Raji (cell line): Measurements from ENCODE around the gene FAM53B.

Source experiments
- POLR2A ChIP-seq: IDR thresholded peaks from 2 replicates; pipeline ENCODE4 v1.6.1; 2011; ENCODE audit warnings: low read depth, low read length, control low read depth; ENCODE audit not compliant: insufficient read depth

FAM53B gene

DNA sequence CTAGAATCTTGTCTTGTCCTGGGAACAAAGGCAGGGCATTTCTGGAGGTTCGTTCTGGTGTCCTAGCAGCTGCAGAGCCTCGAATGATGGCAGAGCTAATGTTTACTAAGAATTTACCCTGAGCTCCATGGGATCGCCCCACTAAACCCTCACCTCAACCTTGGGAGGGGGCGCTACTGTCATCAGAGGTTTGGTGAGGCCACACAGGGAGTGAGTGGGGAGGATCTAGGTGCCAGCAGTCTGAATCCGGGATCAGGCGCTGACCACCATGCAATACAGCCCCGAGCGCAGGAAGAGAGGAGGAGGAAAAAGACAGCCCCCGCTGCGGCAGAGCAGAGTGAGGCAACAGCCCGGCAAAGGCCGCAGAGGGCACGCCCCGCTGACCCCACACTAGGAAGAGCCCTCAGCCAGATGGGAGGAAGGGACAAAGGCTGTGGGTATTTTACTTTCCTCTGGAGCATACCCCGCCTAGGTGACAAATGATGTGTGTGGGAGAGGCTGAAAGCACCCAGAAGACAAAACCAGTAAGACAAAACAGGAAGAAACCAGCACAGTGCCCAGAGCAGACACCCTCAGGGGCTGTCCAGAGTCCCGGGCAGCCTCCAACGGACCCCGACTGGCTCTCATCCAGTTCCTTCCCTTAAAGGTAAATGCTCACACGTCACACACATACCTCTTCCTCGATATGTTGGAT is 103.5 kb downstream of the FAM53B start:
- no peak for TF ChIP-seq POLR2A

DNA sequence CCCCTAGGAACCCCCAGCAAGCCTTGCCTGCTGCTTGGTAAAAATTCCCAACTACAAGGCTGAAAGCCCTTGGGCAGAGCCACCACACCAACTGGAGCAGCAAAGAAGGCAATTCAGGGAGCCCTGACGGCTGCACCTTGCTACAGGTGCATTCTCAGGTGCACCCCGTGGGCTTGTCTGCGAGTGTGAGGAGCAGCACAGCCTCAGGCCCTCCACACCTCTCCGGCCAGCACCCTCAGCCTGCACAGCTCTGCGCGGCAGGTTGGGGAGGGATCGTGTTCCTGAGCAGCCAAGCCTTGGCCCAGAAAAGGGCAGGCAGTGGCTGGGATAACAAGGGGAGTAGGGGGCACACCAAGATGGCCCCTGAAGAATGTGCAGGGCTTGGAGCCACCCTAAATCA is 104.1 kb downstream of the FAM53B start:
- no peak for TF ChIP-seq POLR2A

DNA sequence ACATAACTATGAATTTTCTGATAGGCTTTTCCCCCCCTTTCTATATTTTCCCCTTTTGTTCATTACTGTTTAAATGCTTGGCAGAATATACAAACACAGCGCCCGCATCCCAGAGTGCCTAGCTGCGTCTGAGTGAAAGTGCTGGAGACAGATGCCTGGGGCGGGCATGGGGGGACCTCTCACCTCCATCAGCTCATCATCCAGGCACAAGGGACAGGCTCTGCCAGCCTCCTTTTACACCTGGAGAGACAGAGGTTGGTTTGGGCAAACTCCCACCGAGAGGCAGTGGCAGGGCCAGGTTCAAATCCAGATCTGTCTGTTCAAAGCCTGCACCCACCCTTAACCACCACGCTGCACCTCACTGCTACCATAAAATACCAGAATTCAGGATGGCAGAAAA is 104.5 kb downstream of the FAM53B start:
- TF ChIP-seq POLR2A: no peak

DNA sequence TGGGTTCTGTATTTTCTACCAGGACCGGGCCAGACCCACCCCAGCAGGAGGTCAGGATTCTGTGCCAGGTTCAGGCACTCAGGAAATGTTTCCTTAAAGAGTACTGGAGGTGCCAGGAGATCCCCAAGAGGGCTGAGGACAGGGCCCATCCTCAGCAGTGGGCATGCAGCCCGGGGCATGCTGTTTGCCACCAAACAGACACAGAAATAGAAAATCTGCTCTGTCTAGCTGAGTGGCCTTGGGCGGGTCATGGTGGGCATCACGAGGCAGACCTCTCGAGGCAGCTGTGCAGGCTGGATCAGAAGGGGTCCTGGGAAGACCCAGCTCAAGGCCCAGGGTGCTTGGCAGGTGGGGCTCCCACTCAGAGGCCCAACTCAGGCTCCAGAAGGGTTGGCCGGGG is 105.0 kb downstream of the FAM53B start:
- no peak for TF ChIP-seq POLR2A

DNA sequence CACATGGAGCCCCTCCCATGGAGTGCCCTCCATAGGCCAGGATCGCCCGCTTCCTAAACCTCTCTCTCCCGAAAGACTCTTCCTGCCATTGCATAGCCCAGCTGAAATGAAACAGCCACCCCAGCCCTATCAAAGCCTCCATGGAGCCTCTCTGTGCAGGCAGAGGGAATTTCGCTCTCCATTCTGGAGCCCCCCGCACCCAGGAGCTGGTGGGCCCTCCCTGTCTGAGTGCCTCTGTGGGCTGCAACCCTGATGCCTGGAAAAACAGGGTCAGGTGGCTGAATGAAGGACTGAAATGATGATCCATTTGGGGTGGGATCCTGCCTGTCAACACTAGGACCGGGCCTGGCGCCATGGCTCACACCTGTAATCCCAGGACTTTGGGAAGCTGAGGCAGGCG is 106.4 kb downstream of the FAM53B start:
- TF ChIP-seq POLR2A: no peak

DNA sequence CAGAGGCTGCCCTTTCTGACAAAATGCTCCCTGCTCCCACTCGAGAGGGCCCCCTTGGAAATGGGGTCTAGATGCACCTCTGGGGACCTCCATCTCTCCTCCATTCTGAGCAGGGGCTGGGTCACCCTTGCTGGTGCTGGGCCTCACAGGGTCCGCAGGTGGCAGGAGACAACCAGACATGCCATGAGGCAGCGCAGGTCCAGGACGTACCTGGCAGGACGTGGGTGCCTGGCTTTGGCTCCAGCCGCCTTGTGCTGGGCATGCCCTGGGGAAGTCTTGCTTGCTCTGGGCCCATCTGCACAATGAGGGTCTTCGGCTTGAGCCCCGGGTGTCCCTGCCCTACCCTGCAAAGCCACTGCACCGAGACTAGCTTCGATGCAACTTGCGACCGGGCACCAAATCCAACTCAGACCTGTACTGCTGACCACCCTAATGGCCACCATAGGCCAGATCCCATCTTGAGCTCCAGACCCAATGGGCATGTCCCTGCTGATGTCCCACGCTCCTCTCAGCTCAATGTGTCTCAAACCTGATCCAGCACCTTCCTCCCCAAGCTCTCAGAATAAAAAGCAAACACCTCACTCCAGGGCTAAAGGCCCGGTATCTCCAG is 107.0 kb downstream of the FAM53B start:
- TF ChIP-seq POLR2A: no peak

DNA sequence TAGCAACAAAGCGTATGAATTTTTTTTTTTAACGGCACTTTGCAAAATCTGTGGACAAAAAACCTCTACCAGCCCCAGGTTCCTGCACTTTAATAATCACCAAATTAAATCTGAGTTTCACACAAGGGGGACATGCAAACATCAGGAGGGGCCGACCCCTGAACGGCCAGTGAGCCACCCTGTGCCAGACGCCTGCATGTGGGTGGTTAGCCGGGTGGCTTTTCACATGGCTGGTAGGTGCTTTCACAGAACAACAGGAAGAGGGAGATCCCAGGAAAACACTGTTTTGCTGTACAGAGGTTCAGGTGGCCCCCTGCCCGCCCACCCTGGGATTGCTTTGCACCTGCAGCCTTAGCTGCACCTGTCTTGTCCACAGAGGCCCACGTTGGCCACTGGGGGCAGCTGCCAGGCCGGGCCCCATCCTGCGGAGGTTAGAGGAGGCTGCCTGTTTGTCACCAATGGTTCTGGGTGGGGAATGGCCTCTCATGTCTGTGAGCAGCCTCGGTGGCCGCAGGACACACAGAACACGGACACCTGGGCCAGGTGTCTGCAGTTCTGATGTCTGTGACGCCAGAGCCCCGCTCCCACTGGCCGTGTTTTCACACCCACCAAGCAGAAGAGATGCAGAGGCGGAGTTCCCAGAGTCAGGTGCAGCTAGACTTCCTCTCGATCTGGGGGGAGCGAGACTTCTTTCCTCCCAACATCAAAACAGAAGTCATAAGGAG is 107.7 kb downstream of the FAM53B start:
- no peak for TF ChIP-seq POLR2A

DNA sequence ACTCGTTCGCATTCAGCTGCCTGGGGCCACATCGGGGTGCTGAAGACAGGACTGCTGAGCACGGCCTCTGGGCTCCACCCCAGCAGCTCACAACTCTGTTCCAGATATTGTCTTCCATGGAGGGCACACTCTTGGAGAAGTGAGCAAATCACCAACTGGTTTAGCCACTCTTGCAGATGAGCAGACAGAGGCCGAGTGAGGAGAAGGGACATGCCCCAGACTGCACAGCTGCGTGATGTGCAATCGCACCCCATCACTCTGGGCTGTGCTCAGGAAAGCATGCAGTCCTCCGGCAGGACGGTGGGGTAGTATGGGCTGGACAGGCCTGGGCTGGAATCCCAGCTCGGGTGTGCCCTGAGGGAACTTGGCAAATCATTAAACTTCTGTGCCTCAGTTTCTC is 111.6 kb downstream of the FAM53B start:
- no peak for TF ChIP-seq POLR2A

DNA sequence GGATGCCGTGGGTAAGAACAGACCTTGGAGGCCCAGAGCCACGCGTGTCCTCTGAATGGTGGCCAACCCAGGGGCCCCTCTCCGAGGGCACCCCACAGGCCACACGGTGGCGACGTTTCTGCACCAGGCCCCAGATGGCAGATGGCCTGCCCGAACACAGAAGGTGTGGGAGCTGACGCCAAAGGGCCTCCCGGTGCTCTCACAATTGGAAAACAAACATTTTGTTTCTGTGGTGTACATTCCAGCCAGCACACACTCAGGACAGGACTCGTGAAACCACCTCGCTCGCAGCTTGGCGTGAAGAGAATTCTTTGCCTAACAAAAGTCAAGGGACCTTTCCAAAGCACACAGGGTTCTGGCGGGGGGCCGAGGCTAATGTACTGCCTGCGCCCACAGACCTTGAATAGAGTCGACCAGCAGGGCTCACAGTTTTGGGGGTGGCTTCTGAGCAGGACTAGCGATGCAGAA is 112.1 kb downstream of the FAM53B start:
- no peak for TF ChIP-seq POLR2A

DNA sequence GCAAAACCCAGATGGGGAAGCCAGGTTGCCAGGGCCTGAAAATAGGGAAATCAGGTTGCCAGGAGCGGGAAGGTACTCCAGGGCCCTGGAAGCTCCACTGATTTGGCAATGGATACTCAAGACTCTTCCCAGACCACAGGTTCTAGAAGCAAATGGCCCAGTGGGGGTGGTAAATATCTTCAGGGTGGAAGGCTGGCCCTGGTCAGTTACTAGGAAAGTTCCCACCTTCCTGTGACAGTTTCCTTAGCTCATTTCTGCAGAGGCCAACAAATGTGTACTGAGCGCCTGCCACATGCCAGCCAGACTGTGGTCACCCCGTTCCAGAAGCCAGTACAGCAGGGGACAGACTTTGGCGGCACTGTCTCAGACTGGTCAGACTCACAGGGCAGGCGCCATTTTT is 113.6 kb downstream of the FAM53B start:
- TF ChIP-seq POLR2A: no peak

DNA sequence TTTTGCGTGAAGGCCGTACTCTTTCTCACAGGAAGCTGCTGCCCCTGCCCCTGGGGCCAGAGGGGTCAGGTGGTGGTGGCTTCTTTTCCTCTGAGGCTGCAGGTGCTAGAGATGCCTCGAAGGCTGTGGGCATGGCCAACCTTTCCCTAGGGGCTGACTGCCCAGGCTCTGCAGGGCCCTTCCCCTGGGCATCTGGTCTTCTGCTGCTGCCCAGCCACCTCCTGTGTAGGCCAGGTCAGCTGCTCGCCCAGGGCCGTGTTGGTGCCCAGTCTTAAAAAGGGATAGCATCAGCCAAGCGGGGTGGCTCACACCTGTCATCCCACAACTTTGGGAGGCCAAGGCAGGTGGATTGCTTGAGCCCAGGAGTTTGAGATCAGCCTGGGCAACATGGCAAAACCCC is 114.3 kb downstream of the FAM53B start:
- no peak for TF ChIP-seq POLR2A

DNA sequence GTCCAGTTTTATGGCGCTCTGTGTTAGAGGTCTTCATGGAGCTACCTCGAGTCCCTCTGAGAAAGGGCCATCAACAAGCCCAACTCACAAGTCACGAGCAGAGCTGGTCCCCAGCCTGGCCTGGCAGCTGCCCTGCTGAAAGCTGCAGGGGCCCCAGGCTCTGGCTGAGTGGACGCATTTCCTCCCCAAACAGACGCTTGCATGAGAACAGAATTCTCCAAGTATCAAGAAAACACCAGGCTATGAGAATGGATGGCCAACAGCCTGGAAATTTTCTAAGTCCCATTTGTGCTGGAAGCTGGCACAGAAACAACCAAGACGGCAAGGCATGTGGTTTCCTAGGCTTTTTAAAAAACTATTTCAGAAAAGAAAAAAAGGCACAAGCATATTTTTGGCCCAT is 114.8 kb downstream of the FAM53B start:
- TF ChIP-seq POLR2A: no peak

DNA sequence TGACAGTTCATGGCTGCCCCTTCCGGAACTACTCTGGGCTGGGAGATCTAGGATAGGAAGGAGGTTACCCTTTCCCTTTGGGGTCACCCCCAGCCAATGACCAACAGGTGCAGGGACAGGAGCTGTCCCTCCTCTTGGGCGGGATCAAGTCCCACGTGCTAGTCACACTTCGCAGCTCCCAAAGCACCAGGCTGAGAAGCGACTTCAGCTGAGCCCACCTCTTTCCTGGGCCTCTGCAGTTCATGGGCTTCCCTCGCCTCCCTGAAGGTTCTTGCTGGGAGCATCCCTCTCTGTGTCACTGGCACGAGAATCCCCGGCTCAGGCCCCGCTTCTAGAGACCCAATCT is 115.5 kb downstream of the FAM53B start:
- TF ChIP-seq POLR2A: no peak

DNA sequence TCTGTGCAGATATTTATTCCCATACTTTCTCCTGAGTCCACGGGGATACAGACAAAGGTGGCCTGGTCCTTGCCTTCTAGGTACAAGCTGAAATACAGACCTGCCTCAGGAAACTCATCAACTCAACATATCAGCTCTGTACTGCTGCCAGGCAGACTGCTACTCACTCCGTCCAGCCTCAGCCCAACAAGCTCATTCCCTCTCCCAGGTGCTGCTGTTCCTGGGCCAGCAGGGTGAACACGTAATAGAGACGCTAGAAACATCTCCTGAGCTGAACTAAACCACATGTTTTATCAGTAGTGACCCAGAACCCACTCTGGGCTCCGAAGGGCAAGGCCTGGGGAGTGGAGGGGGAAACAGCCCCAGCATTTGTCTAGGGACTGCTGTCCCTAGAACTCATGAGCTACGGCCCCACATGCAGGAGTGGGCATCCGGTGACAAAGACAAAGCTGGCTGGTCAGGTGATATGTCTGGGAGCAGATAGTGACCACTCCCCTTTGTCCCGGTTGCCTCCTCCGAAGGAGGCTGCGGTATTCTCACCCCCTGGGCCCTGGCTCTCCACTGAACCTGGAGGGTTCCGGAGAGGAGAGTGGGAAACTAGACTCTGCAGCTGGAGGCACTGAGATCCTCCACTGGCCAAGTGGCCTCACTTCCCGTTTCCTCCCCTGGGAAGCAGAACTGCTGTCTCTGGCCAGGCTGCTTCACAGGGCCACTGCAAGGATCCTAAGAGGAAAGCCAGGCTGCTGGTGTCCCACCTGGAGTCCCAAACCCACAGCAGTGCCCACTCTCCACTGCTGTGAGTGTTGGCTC is 116.1 kb downstream of the FAM53B start:
- no peak for TF ChIP-seq POLR2A

DNA sequence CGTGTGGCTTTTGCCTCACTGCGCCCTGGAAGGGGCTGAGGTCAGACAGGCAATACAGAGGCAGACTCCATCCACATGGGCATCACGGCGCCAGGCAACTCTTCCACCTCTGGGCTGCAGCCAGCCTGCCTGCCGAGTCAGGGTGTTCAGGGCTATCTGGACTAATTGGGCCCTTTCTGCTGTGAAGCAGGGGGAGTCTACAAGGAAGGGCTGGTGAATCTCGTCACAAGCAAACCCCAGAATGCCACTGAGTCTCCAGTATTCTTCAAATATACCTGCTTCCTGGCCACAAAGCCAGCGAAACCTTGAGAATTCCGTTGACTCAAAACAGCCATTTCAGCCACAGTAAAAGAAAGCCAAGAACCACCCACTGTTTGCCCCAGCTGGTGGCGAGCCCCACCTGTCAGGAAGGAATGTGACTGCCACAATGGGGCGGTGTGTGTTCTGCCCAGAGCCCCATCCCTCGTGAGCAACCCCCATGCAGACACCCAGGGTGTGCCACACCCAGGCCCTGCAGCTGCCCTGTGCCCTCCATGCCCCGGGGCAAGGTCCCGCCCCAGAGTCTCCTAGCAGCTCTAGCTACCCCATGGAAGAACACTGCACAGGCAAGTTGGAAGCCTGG is 117.3 kb downstream of the FAM53B start:
- TF ChIP-seq POLR2A: no peak

DNA sequence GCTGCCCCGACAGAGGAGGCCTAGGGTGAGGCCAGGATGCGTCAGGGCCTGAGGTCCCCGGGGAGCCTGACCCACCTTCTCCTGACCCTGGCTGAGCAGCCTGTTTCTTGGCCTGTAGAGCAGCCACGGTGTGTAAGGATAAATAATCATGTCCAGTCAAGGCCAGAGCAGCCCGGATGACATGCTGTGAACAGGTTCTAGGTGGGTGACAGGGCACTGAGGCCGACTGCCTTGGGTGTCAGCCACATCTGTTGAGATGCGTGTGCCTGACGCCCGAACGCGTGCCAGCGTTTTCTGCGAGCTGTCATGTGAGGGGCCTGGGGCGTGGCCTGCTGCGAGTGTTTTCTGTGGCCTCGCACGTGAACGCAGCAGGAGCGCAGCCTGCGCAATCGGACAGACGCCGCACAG is 118.3 kb downstream of the FAM53B start:
- TF ChIP-seq POLR2A: no peak

DNA sequence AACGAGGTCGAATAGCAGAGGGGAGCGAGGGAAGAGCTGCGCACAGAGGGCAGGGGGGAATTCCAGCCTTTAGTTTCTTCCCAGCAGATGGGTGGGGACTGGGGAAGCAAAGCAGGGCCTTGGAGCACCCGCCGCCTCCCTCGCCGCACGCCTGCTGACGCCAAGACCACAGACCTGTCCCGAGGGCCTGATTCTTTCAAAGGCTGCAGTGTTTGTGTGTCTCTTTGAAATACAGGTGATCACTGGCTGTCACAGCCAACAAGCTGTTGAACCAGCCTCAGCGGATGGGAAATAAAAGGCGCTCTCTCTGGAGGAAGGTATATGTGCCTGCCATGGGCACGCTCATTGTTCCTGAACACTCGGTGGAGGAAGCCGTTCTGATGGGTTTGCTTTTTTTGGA is 119.3 kb downstream of the FAM53B start:
- no peak for TF ChIP-seq POLR2A
